Activated naive CD8-positive, alpha-beta T cell (primary cell): ENCODE measurements around the gene PARD3B.

Experiments
- H3K27ac Mint-ChIP-seq: one replicate; pipeline ENCODE4 v1.8.0; 2021; ENCODE audit warnings: mixed read lengths
- H3K27me3 Mint-ChIP-seq: one replicate; pipeline ENCODE4 v1.8.0; 2021; ENCODE audit warnings: mixed read lengths
- H3K36me3 Mint-ChIP-seq: one replicate; pipeline ENCODE4 v1.8.0; 2021; ENCODE audit warnings: mixed read lengths
- H3K4me1 Mint-ChIP-seq: one replicate; pipeline ENCODE4 v1.8.0; 2021; ENCODE audit warnings: low read depth, mixed read lengths
- H3K4me3 Mint-ChIP-seq: one replicate; pipeline ENCODE4 v1.8.0; 2021; ENCODE audit warnings: mild to moderate bottlenecking, mixed read lengths
- H3K9me3 Mint-ChIP-seq: one replicate; pipeline ENCODE4 v1.8.0; 2021; ENCODE audit warnings: low read depth, mixed read lengths

The PARD3B gene

GRCh38 chr2:205040323-205040722 lies 495.0 kb downstream of the PARD3B start:
- Mint-ChIP-seq H3K4me1 (peaks cover 9% of the 10 kb centered on the region), H3K27me3 (no peaks in the 10 kb centered on the region), H3K36me3 (peaks cover 3% of the 10 kb centered on the region), H3K9me3 (no peaks in the 10 kb centered on the region), H3K4me3 (no peak overlapping the region), H3K27ac (no peak overlapping the region)

- H3K9me3 Mint-ChIP-seq: no peaks in the 10 kb centered on the region
- H3K36me3 Mint-ChIP-seq: peaks cover 3% of the 10 kb centered on the region
- peaks cover 7% of the 10 kb centered on the region for H3K4me1 Mint-ChIP-seq
- H3K27ac Mint-ChIP-seq: no peak overlapping the region
- H3K4me3 Mint-ChIP-seq: no peak overlapping the region
- no peaks in the 10 kb centered on the region for H3K27me3 Mint-ChIP-seq
Observed at GRCh38 chr2:205041472-205042130, 496.3 kb downstream of the PARD3B start.

- Mint-ChIP-seq H3K4me3 (no peak overlapping the region), H3K9me3 (peaks cover 4% of the 10 kb centered on the region), H3K36me3 (peaks cover 5% of the 10 kb centered on the region), H3K27me3 (no peaks in the 10 kb centered on the region), H3K4me1 (peaks cover 7% of the 10 kb centered on the region), H3K27ac (no peak overlapping the region)
Observed at GRCh38 chr2:205043285-205043684, 498.0 kb downstream of the PARD3B start.

- Mint-ChIP-seq H3K4me1 (no peaks in the 10 kb centered on the region), H3K9me3 (peaks cover 13% of the 10 kb centered on the region), H3K27ac (no peak overlapping the region), H3K36me3 (peaks cover 13% of the 10 kb centered on the region), H3K4me3 (no peak overlapping the region), H3K27me3 (no peaks in the 10 kb centered on the region)
Observed at GRCh38 chr2:205045706-205046105, 500.4 kb downstream of the PARD3B start.

- Mint-ChIP-seq H3K27ac (no peak overlapping the region), H3K4me1 (peaks cover 8% of the 10 kb centered on the region), H3K4me3 (no peak overlapping the region), H3K27me3 (no peaks in the 10 kb centered on the region), H3K9me3 (peaks cover 13% of the 10 kb centered on the region), H3K36me3 (peaks cover 13% of the 10 kb centered on the region)
Observed at GRCh38 chr2:205047273-205047839, 502.1 kb downstream of the PARD3B start.

GRCh38 chr2:205051417-205051816 lies 506.1 kb downstream of the PARD3B start:
- no peak overlapping the region for H3K27ac Mint-ChIP-seq

GRCh38 chr2:205052781-205053180 lies 507.5 kb downstream of the PARD3B start:
- Mint-ChIP-seq H3K27me3 (no peaks in the 10 kb centered on the region), H3K9me3 (peaks cover 13% of the 10 kb centered on the region), H3K27ac (no peak overlapping the region), H3K36me3 (peaks cover 10% of the 10 kb centered on the region), H3K4me3 (no peak overlapping the region), H3K4me1 (peaks cover 19% of the 10 kb centered on the region)

More at GRCh38 chr2:205051417-205051816, 506.1 kb downstream of the PARD3B start:
- H3K36me3 Mint-ChIP-seq: peaks cover 10% of the 10 kb centered on the region
- H3K4me3 Mint-ChIP-seq: no peak overlapping the region
- peaks cover 13% of the 10 kb centered on the region for H3K9me3 Mint-ChIP-seq
- H3K4me1 Mint-ChIP-seq: peaks cover 19% of the 10 kb centered on the region
- H3K27me3 Mint-ChIP-seq: no peaks in the 10 kb centered on the region

- no peak overlapping the region for H3K27ac Mint-ChIP-seq
- H3K27me3 Mint-ChIP-seq: no peaks in the 10 kb centered on the region
Observed at GRCh38 chr2:205053827-205054410, 508.6 kb downstream of the PARD3B start.

GRCh38 chr2:205054789-205055188 lies 509.5 kb downstream of the PARD3B start:
- Mint-ChIP-seq H3K4me1 (peaks cover 19% of the 10 kb centered on the region), H3K36me3 (peaks cover under 1% of the 10 kb centered on the region), H3K9me3 (peaks cover 16% of the 10 kb centered on the region), H3K4me3 (no peak overlapping the region), H3K27me3 (no peaks in the 10 kb centered on the region), H3K27ac (no peak overlapping the region)

More at GRCh38 chr2:205053827-205054410, 508.6 kb downstream of the PARD3B start:
- Mint-ChIP-seq H3K36me3 (peaks cover 5% of the 10 kb centered on the region), H3K4me1 (peaks cover 19% of the 10 kb centered on the region), H3K4me3 (no peak overlapping the region), H3K9me3 (peaks cover 15% of the 10 kb centered on the region)

GRCh38 chr2:205055251-205055650 lies 510.0 kb downstream of the PARD3B start:
- H3K4me3 Mint-ChIP-seq: no peak overlapping the region
- H3K27me3 Mint-ChIP-seq: no peaks in the 10 kb centered on the region
- H3K27ac Mint-ChIP-seq: no peak overlapping the region
- no peaks in the 10 kb centered on the region for H3K36me3 Mint-ChIP-seq
- peaks cover 19% of the 10 kb centered on the region for H3K4me1 Mint-ChIP-seq
- peaks cover 16% of the 10 kb centered on the region for H3K9me3 Mint-ChIP-seq

- Mint-ChIP-seq H3K36me3 (no peaks in the 10 kb centered on the region), H3K27ac (no peak overlapping the region), H3K9me3 (peaks cover 16% of the 10 kb centered on the region), H3K27me3 (no peaks in the 10 kb centered on the region), H3K4me3 (peak overlapping the region; percentile 57), H3K4me1 (peaks cover 18% of the 10 kb centered on the region)
Observed at GRCh38 chr2:205056151-205056561, 510.9 kb downstream of the PARD3B start.

GRCh38 chr2:205058409-205058808 lies 513.1 kb downstream of the PARD3B start:
- peaks cover 16% of the 10 kb centered on the region for H3K9me3 Mint-ChIP-seq

GRCh38 chr2:205060269-205060668 lies 515.0 kb downstream of the PARD3B start:
- Mint-ChIP-seq H3K36me3 (peaks cover 3% of the 10 kb centered on the region), H3K4me1 (peaks cover 7% of the 10 kb centered on the region), H3K27ac (no peak overlapping the region), H3K4me3 (no peak overlapping the region), H3K27me3 (no peaks in the 10 kb centered on the region), H3K9me3 (peaks cover 16% of the 10 kb centered on the region)

More at GRCh38 chr2:205058409-205058808, 513.1 kb downstream of the PARD3B start:
- H3K27ac Mint-ChIP-seq: no peak overlapping the region
- no peaks in the 10 kb centered on the region for H3K27me3 Mint-ChIP-seq
- H3K4me3 Mint-ChIP-seq: no peak overlapping the region
- peaks cover 8% of the 10 kb centered on the region for H3K4me1 Mint-ChIP-seq
- no peaks in the 10 kb centered on the region for H3K36me3 Mint-ChIP-seq

- peaks cover 8% of the 10 kb centered on the region for H3K36me3 Mint-ChIP-seq
- H3K4me3 Mint-ChIP-seq: no peak overlapping the region
- no peaks in the 10 kb centered on the region for H3K27me3 Mint-ChIP-seq
- no peaks in the 10 kb centered on the region for H3K9me3 Mint-ChIP-seq
- H3K27ac Mint-ChIP-seq: no peak overlapping the region
- H3K4me1 Mint-ChIP-seq: no peaks in the 10 kb centered on the region
Observed at GRCh38 chr2:205066081-205066480, 520.8 kb downstream of the PARD3B start.

GRCh38 chr2:205069928-205070327 lies 524.7 kb downstream of the PARD3B start:
- Mint-ChIP-seq H3K4me3 (no peak overlapping the region), H3K27ac (no peak overlapping the region), H3K4me1 (peaks cover 4% of the 10 kb centered on the region), H3K9me3 (peaks cover 4% of the 10 kb centered on the region), H3K36me3 (peaks cover 8% of the 10 kb centered on the region), H3K27me3 (no peaks in the 10 kb centered on the region)
